NCI-H187 (cell line): Measurements from ENCODE around the gene PCDH15.
"Not testable (repeated sequence)": the region's sequence is repeated elsewhere in the genome, so short reads cannot be mapped to it uniquely, and the experiment has no call there.

Experiments used
- DNase-seq, 2 experiments: peaks; one replicate each; lab custom pipeline; 2025; lab: John Stamatoyannopoulos, UW

The PCDH15 gene

DNA sequence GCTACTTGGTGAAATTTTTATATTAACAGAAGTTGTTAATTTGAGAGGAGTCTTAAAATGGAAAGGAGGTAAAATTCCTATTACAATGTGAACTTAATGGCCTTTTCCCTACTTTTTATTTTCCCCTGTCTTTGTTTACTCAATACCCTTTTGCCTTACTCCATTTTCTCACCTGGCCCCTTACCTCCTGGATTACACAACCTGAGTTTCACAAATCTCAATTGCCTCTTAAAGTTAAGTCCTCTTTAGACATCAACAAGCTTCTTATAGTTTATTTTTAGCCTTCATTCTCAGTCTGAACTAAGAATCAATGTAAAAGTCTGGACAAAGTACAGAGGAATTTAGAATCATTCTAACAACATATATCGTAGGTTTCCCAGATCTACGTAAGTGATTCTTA is 247.0 kb downstream of the PCDH15 start:
- no peak for DNase-seq

DNA sequence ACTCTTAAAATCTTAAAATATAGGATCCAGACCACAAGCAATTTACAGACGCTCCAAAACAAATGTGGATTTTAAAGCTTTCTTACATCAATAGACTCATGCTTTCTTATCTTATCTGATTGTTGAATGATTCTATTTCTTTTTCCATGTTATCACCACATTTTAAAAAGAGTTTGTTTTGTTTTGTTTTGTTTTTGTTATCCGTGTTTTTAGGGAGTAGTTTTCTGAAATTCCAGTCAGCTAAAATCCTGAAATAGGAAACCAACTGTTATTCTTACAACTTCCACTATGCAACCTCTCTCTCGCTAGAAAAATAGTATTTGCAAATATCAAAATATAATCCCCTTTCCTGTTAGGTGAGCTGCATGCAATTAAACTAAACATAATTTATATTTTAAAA is 251.0 kb downstream of the PCDH15 start:
- DNase-seq = no peak

- DNase-seq = no peak
These were observed 269.7 kb downstream of the PCDH15 start for GRCh38 chr10:54531296-54531695.

- no peak for DNase-seq
These were observed 270.7 kb downstream of the PCDH15 start for GRCh38 chr10:54530299-54530698.

DNA sequence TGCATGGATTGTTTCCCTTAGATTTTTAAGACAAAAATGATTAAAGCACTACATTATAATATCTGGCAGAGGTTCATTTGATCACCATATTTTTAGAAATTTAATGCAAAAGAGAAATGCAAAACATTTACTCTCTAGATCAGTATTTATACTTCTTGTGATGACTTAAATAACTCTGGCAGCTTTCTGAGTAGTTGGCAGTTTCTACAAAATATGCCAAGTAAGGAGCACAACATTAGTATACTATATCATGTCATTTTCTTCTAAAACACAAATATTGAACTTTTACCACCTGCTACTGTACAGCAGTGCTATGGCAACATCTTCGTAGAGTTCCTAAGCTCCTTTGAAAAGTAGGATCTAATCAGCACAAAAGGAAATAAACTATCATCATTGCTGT is 275.2 kb downstream of the PCDH15 start:
- no peak for DNase-seq

DNA sequence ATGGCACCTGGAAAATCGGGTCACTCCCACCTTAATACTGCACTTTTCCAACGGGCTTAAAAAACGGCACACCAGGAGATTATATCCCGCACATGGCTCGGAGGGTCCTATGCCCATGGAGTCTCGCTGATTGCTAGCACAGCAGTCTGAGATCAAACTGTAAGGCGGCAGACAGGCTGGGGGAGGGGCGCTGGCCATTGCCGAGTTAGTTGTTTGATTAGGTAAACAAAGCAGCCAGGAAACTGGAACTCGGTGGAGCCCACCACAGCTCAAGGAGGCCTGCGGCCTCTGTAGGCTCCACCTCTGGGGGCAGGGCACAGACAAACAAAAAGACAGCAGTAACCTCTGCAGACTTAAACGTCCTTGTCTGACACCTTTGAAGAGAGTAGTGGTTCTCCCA is 285.8 kb downstream of the PCDH15 start:
- DNase-seq = not testable (repeated sequence)

DNA sequence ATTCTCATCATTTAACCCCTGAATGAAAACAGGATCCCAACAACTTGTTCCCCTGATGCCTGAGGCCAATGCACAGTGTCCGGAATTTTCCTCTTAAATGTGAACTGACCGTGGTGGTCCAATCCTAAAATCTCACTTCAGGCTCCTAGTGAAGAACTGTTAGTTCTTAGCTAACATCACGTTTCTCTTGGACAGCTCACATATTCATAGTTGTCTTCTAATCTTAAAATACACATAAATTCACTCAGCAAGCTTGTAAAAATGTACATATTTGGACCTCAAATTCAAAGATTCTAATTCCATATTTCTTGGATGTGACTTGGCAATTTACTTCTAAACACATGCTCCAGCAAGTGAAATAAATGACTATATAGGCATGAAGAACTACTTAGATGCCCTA is 297.2 kb downstream of the PCDH15 start:
- no peak for DNase-seq

DNA sequence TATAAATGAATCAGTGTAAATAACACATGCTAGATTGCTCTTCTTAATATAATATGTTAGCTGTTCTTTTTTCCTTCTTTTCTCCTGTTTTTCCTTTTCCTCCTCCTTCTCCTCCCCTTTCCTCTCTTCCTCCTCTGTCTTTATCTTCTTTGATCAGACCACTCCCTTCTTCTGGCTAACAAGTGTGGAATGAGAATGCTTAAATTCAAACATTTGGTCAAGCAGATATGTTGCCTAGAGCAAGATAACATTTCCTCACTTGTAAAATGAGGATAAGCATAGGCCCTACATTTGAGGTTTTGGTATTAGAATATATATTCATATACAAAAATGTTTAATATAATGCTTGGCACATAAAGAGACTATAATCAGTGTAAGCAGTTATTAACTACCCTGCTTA is 299.1 kb downstream of the PCDH15 start:
- no peak for DNase-seq

- no peak for DNase-seq
These were observed 304.2 kb downstream of the PCDH15 start for GRCh38 chr10:54496852-54497251.

GRCh38 chr10:54487743-54488142 is 313.3 kb downstream of the PCDH15 start:
- no peak for DNase-seq

DNA sequence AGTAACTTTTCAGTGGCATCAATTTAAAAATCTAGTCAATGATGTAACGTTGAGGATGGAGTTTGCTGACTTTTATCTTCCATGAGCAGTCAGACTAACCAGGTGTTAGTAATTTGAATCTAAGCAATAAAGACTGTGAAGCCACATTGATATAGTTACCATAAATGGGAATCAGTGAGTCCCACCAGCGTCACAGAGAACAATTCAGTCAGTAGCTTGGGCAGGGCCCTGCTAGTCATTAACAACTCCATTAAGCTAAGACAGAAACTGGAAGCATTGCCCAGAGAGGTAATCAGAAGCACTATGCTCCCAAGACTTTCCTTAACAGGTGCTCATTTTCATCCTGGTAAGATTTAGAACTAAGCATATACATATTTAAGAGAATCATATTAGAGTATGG is 315.1 kb downstream of the PCDH15 start:
- no peak for DNase-seq

DNA sequence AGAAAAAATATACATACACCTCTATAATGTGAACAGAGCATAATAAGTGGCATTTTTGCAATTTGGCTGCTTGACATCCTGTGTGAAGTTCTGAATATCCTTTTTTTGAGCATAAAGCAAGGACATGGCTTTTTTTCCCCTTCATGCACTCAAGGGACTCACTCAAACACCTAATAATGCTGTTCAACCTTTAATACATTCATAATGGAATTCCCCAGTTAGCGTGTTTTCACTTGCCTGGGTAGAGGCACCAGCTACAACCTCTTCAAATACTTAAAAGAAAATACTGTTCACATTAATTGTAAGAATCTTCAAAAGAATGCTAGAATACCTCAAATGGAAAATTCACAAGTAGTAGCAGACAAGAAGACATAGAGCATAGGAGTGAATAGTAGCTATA is 316.8 kb downstream of the PCDH15 start:
- DNase-seq = no peak

DNA sequence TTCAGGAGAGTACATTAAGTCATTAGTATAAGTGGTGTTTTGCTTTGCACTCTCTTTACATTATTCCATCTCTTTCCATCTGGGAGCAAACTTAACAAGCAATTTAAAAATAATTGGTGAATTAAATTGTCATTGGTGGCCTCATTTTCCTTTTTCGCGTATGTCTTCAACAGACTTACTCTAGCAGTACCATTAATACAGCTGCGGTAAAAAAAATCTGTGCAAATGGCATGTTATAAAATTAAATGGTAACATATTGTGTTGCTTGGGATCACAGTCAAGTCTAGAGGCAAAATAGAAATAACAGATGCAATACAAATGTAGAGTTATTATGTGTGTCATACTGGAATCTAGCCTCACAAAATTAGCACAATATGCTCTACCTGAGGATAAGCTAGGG is 322.4 kb downstream of the PCDH15 start:
- no peak for DNase-seq

GRCh38 chr10:54477738-54478137 is 323.3 kb downstream of the PCDH15 start:
- no peak for DNase-seq

DNA sequence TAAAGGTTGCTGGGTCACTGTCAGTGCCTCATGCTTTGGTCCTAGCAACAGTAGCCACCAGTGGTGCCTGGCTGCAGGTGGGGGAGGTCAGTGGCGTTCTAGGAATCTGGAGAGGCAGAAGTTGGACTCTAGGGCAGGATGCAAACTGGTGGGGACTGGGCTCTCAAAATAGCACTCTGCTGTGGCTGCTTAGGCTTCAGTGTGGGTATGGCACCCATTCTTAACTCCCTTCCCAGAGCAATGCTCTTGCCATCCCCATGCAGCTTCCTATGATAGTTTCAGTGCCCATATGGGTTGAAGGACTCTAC is 330.8 kb downstream of the PCDH15 start:
- DNase-seq = no peak

- DNase-seq = no peak
These were observed 331.3 kb downstream of the PCDH15 start for GRCh38 chr10:54469587-54470323.

- no peak for DNase-seq
These were observed 346.8 kb downstream of the PCDH15 start for GRCh38 chr10:54454271-54454670.

- DNase-seq = no peak
These were observed 352.0 kb downstream of the PCDH15 start for GRCh38 chr10:54449056-54449455.

DNA sequence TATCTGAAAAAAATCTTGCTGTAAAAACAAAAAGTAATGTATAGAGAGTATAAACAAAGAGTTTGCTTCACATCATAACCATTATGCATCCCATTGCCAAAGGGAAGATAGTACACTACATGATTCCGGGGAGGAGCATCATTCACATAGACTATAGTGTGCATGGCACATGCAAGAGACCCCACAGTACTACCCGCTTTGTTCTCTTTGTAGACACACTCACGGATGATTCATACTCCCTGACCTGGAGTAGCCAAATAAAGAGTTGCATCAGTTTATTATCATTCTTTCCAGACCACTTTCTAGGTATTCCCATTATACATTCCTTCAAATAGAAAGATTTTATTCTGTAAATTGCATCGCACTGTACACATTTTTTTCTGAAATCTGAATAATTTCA is 356.9 kb downstream of the PCDH15 start:
- DNase-seq = no peak

GRCh38 chr10:54441275-54441674 is 359.8 kb downstream of the PCDH15 start:
- no peak for DNase-seq

DNA sequence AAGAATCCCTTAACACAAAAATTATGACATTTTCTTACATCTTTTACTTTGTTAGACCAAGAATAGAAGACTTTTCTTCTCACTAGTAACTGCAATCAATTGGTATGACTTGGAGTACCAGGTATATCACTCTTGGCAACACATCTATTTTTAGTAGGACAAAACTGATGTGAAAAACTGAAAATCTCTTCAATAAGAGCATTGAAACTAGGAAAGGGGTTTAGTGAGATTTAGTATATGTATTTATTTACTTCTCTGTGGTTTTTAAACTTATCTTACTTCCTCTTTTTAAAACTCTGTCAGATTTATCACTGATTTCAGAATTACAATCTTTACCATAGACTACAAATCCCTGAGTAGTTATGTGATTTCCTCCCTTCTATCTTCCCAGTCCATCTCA is 366.2 kb downstream of the PCDH15 start:
- DNase-seq = no peak

- DNase-seq = no peak
These were observed 385.5 kb downstream of the PCDH15 start for GRCh38 chr10:54415483-54415882.

GRCh38 chr10:54402576-54402975 is 398.5 kb downstream of the PCDH15 start:
- no peak for DNase-seq

GRCh38 chr10:54396031-54396430 is 405.0 kb downstream of the PCDH15 start:
- DNase-seq = no peak

- not testable (repeated sequence) for DNase-seq
These were observed 406.4 kb downstream of the PCDH15 start for GRCh38 chr10:54394598-54394997.
